Globus pallidus (tissue), 1 donor: ENCODE measurements around the gene UFD1.

Experiments used
- DNase-seq: peaks from one replicate; pipeline ENCODE4 v3.0.0-alpha.2; 2015; ENCODE audit warnings: low spot score

Gene UFD1

GRCh38 chr22:19470010-19470409 is 9.0 kb downstream of the UFD1 start:
- no peak for DNase-seq

GRCh38 chr22:19469421-19469820 is 9.6 kb downstream of the UFD1 start:
- no peak for DNase-seq

GRCh38 chr22:19467912-19468311 is 11.1 kb downstream of the UFD1 start:
- no peak for DNase-seq

- DNase-seq = no peak
These were observed 11.9 kb downstream of the UFD1 start for GRCh38 chr22:19466848-19467752.

- no peak for DNase-seq
These were observed 12.8 kb downstream of the UFD1 start for GRCh38 chr22:19466126-19466716.

- no peak for DNase-seq
These were observed 14.0 kb downstream of the UFD1 start for GRCh38 chr22:19464975-19465374.

- DNase-seq = no peak
These were observed 14.4 kb downstream of the UFD1 start for GRCh38 chr22:19464546-19464945.

GRCh38 chr22:19463491-19464469 is 15.2 kb downstream of the UFD1 start:
- no peak for DNase-seq

GRCh38 chr22:19463008-19463407 is 16.0 kb downstream of the UFD1 start:
- no peak for DNase-seq

GRCh38 chr22:19461506-19461905 is 17.5 kb downstream of the UFD1 start:
- no peak for DNase-seq

GRCh38 chr22:19460036-19460435 is 19.0 kb downstream of the UFD1 start:
- no peak for DNase-seq

GRCh38 chr22:19457828-19458428 is 21.1 kb downstream of the UFD1 start:
- no peak for DNase-seq

GRCh38 chr22:19456541-19456940 is 22.5 kb downstream of the UFD1 start:
- no peak for DNase-seq

- no peak for DNase-seq
These were observed 23.2 kb downstream of the UFD1 start for GRCh38 chr22:19455585-19456370.

GRCh38 chr22:19455033-19455432 is 24.0 kb downstream of the UFD1 start:
- DNase-seq = no peak

GRCh38 chr22:19454156-19454555 is 24.8 kb downstream of the UFD1 start:
- no peak for DNase-seq

- no peak for DNase-seq
These were observed 25.3 kb downstream of the UFD1 start for GRCh38 chr22:19453718-19454117.

- DNase-seq = no peak
These were observed 27.4 kb downstream of the UFD1 start for GRCh38 chr22:19451570-19451969.

- no peak for DNase-seq
These were observed 28.4 kb downstream of the UFD1 start for GRCh38 chr22:19450363-19451175.

GRCh38 chr22:19449422-19449767 is 29.6 kb downstream of the UFD1 start:
- DNase-seq = no peak
